Astrocyte of the cerebellum (primary cell): ENCODE results near the gene SLC29A2.
"Not testable (repeated sequence)": the region's sequence is repeated elsewhere in the genome, so short reads cannot be mapped to it uniquely, and the experiment has no call there.

Experiments
- DNase-seq: peaks from one replicate; pipeline ENCODE4 v3.0.0-alpha.2; 2011; ENCODE audit warnings: low read depth
- H3K4me3 ChIP-seq: 2 replicates; pipeline ENCODE4 v1.5.1; 2011; ENCODE audit warnings: mild to moderate bottlenecking, low read depth, low read length, moderate library complexity
- in situ Hi-C: cut with HindIII; loops from 2 replicates; pipeline ENCODE4 v1.10.0; 2017; ENCODE audit warnings: low sequenced_read_pairs
- TF ChIP-seq, protein P1 (sequence below): IDR thresholded peaks from 2 replicates; pipeline ENCODE4 v1.5.1; 2012; ENCODE audit warnings: low read length, low read depth, moderate library complexity, mild to moderate bottlenecking; ENCODE audit errors: missing control alignments

Gene SLC29A2

DNA sequence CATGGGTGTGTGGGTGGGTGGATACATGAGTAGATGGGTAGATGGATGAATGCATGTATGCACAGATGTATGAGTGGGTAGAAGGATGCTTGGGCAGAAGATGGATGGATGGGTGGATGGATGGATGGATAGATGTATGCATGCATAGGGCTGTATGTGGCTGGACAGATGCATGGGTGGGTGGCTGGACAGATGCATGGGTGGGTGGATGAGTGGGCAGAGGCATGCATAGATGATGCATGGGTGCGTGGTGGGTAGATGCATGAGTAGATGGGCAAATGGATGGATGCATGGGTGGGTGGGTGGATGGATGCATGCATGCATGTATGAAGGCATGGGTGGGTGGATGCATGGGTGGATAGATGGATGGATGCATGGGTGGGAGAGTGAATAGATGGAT, 47.9 kb downstream of the SLC29A2 start:
- TF ChIP-seq, protein P1, sequence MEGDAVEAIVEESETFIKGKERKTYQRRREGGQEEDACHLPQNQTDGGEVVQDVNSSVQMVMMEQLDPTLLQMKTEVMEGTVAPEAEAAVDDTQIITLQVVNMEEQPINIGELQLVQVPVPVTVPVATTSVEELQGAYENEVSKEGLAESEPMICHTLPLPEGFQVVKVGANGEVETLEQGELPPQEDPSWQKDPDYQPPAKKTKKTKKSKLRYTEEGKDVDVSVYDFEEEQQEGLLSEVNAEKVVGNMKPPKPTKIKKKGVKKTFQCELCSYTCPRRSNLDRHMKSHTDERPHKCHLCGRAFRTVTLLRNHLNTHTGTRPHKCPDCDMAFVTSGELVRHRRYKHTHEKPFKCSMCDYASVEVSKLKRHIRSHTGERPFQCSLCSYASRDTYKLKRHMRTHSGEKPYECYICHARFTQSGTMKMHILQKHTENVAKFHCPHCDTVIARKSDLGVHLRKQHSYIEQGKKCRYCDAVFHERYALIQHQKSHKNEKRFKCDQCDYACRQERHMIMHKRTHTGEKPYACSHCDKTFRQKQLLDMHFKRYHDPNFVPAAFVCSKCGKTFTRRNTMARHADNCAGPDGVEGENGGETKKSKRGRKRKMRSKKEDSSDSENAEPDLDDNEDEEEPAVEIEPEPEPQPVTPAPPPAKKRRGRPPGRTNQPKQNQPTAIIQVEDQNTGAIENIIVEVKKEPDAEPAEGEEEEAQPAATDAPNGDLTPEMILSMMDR, result no peak
- DNase-seq, result no peak

DNA sequence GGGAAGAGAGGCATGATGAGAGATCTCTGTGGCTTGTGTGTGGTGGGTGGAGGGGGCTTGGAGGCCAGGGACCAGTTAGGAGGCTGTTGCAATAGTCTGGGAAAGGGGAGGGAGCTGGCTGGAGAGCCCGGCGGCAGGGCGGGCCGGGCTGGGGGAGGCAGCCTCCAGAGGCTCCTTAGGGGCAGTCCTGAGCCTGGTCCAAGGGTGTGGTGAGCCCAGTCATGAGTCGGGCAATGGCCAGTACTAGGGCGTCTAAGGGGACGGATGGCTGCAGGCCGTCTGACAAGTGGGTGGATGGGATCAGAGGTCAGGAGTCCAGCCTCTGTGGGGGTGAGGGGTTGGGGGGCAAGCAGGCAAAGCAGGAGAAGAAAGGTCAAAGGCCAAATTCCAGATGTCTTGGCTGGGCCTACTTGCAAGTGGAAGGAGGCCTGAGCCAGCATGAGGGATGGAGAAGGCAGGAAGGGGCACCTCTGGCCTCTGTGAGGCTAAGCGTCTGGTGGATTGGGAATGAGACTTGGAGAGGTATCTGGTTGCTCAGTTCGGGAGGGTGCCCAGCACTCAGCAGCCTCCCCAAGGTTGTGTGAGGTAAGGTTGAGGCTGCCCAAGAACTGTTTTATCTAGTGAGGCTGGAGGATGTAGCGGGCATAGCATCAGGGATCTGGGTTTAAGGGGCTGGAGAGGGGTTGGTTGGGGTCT, 48.7 kb downstream of the SLC29A2 start:
- H3K4me3 ChIP-seq, result no peak overlapping the region
- DNase-seq, result no peak
- TF ChIP-seq, protein P1, result no peak
- in situ Hi-C loops, result no loop called here

More for the DNA sequence above, 47.9 kb downstream of the SLC29A2 start:
- H3K4me3 ChIP-seq, result no peak overlapping the region
- in situ Hi-C loops, result no loop called here

DNA sequence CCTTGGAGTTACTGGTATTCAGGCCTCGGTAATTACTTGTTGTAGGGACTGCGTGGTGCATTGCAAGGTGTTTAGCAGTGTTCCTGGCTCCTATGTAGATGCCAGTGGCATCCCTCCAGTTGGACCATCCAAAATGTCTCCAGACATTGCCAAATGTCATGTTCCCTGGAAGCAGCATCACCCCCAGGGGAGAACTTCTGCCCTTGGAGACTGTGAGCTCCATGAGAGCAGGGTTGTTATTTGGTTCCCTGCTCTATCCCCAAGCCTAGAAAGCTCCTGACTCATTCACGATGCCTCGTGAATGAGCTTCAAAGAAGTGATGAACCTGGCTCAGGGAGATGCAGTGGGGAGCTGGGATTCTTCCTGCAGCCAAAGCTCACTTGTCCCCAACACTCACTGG, 50.0 kb downstream of the SLC29A2 start:
- in situ Hi-C loops, result no loop called here
- H3K4me3 ChIP-seq, result no peak overlapping the region
- TF ChIP-seq, protein P1, result no peak
- no peak for DNase-seq

DNA sequence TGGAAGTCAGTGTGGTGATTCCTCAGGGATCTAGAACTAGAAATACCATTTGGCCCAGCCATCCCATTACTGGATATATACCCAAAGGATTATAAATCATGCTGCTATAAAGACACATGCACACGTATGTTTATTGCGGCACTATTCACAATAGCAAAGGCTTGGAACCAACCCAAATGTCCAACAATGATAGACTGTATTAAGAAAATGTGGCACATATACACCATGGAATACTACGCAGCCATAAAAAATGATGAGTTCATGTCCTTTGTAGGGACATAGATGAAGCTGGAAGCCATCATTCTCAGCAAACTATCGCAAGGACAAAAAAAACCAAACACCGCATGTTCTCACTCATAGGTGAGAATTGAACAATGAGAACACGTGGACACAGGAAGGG, 50.8 kb downstream of the SLC29A2 start:
- H3K4me3 ChIP-seq, DNase-seq, in situ Hi-C loops: not testable (repeated sequence)

DNA sequence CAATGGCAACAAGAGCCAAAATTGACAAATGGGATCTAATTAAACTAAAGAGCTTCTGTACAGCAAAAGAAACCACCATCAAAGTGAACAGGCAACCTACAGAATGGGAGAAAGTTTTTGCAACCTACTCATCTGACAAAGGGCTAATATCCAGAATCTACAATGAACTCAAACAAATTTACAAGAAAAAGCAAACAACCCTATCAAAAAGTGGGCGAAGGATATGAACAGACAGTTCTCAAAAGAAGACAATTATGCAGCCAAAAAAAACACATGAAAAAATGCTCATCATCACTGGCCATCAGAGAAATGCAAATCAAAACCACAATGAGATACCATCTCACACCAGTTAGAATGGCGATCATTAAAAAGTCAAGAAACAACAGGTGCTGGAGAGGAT, 51.3 kb downstream of the SLC29A2 start:
- H3K4me3 ChIP-seq, DNase-seq, in situ Hi-C loops: not testable (repeated sequence)

DNA sequence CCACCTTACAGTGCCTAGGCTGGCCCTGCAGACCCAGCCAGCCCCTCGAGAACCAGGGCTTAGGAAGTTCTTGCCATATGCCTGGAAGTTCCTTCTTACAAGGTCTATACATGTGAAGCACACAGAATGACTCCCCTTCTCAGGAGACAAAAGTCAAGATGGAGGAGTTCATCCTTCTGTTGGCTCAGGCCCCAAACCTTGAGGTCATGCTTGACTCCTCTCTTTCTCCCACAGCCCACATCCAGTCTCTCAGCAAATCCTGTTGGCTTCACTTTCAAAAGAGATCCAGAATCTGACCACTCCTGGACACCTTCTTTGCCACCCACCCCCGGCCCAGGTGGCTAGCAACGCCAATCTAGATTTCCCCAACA, 53.0 kb downstream of the SLC29A2 start:
- TF ChIP-seq, protein P1, result no peak
- in situ Hi-C loops, result no loop called here
- DNase-seq, result no peak
- no peak overlapping the region for H3K4me3 ChIP-seq

DNA sequence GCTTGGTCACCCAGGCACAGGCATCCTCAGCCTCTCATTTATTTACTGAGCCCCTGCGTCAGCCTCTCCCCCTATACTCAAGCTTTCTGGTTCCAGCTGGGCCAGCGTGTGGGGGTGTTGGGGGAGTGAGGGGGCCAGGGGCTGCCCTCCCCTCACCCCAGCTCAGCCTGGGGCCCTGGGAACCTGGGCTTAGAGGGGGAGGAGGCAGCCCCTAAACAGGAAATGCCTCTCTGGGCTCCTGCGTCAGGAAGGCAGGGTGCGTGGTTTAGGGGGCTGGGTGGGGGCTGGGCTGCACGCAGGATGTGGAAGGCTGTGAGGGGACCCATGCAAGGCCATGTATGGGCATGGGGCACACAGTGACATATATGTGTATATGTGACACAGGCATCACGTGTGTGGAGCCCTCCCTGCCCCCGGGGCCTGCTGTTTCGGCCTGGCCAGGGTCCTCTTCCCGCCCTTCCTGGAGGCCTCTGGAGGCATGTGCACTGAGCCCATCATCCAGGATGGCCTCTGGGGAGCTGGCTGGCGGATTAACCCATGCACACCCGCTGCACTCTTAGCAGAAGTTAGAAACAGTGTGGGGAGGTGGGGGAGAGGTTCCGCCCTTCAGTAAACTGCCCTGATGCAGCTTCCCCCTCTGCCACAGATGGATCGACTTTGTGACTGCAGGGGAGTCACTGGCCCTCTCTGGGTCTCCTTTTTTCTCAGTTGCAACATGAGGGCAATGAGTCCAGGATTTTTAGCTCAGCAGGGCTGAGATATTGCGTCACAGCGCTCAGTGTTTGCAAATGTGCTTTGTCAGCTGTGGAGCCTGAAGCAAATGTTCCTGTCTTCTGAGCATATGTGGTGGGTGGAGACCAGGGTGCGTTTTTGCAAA, 53.6 kb downstream of the SLC29A2 start:
- TF ChIP-seq, protein P1, result no peak
- no peak for DNase-seq
- H3K4me3 ChIP-seq, result no peak overlapping the region
- in situ Hi-C loops, result no loop called here
